Muscle layer of colon (tissue), 2 donors: Measurements from ENCODE around the gene GPC5.
"Not testable (repeated sequence)": the region's sequence is repeated elsewhere in the genome, so short reads cannot be mapped to it uniquely, and the experiment has no call there.

Experiments
- H3K27ac ChIP-seq: one replicate; pipeline ENCODE4 v1.7.0; 2013; ENCODE audit warnings: low read depth, mild to moderate bottlenecking, low read length, moderate library complexity
- H3K27me3 ChIP-seq, 2 donors: one replicate each; pipeline ENCODE4 v1.7.0; 2013; ENCODE audit warnings: low read length in 2 of 2, mild to moderate bottlenecking in 2 of 2; ENCODE audit not compliant: insufficient read depth in 2 of 2, control insufficient read depth in 1 of 2
- H3K36me3 ChIP-seq: one replicate; pipeline ENCODE4 v1.7.0; 2013; ENCODE audit warnings: mild to moderate bottlenecking, low read length; ENCODE audit not compliant: insufficient read depth
- H3K4me1 ChIP-seq: one replicate; pipeline ENCODE4 v1.7.0; 2013; ENCODE audit warnings: mild to moderate bottlenecking, low read length; ENCODE audit not compliant: insufficient read depth
- H3K4me3 ChIP-seq, 2 donors: one replicate each; pipeline ENCODE4 v1.7.0; 2013; ENCODE audit warnings: low read length in 2 of 2, low read depth in 1 of 2, mild to moderate bottlenecking in 1 of 2, moderate library complexity in 1 of 2
- H3K9ac ChIP-seq: one replicate; pipeline ENCODE4 v1.7.0; 2013; ENCODE audit warnings: low read length
- H3K9me3 ChIP-seq: one replicate; pipeline ENCODE4 v1.7.0; 2013; ENCODE audit warnings: mild to moderate bottlenecking, low read length
- donor health status: abdominal sarcoma.
- donor health status: Adenocarcinoma of cecum.

GPC5 gene

DNA sequence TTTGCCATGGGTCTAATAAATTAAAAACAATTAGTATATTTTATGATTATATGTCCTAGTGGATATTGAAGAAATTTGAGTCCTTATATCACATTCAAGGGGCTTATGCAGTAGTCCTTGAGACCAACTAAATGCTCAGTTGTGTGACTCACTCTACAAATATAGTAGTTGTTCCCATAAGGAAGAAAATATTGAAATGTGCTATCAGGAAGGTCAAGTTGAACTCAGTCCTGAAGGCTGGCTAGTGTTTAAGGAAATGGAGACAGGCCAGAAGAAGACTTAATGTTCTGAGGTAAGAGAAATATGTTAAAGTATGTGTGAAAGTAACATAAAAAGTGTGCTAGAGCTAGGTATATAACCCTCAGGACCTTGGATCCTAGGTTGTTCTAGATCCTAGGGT, 1062.1 kb downstream of the GPC5 start:
- Histone ChIP-seq H3K4me3 (no peak overlapping the region), H3K27ac (no peak overlapping the region), H3K9me3 (no peaks in the 10 kb centered on the region), H3K4me1 (no peaks in the 10 kb centered on the region), H3K27me3 (no peaks in the 10 kb centered on the region), H3K36me3 (no peaks in the 10 kb centered on the region), H3K9ac (no peak overlapping the region)

DNA sequence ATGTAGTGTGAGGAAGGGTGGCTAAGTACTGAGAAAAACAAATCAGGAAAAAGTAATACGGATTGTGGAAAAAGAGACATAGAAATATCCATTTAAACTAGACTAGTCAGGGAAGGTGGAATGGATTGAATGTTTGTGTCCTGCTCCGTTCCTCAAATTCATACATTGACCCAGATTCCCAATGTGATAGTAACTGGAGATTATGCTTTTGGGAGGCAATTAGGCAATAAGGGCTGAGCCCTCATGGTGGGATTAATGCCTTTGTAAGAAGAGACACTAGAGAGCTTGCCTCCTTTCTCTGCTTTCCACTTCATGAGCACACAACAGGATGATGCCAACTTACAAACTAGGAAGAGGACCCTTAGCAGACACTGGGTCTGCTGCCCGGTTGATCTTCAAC, 1063.0 kb downstream of the GPC5 start:
- no peak overlapping the region for H3K4me3 ChIP-seq
- H3K9ac ChIP-seq, result no peak overlapping the region
- H3K27me3 ChIP-seq, result no peaks in the 10 kb centered on the region
- H3K27ac ChIP-seq, result no peak overlapping the region
- H3K9me3 ChIP-seq, result no peaks in the 10 kb centered on the region
- no peaks in the 10 kb centered on the region for H3K36me3 ChIP-seq
- no peaks in the 10 kb centered on the region for H3K4me1 ChIP-seq

DNA sequence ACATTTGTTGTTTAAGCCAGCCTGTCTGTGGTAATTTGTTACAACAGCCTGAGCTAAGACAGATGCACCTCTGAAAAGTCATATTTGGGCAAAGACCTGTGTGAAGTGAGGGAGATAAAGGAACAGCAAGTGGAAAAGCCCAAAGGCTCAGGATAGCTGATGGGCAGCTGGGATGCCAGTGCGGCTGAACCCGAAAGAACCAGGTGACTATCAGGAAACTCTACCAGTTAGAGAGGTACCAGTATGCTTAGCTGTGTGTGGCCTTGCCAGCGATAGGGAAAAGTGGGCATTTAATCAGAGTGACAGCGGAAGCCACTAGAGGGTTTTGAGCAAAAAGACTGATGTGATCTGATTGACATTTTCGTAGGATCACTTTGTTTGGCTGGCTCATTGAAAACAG, 1063.4 kb downstream of the GPC5 start:
- H3K36me3 ChIP-seq, result no peaks in the 10 kb centered on the region
- no peaks in the 10 kb centered on the region for H3K4me1 ChIP-seq
- no peaks in the 10 kb centered on the region for H3K27me3 ChIP-seq
- H3K9ac ChIP-seq, result no peak overlapping the region
- no peak overlapping the region for H3K4me3 ChIP-seq
- H3K9me3 ChIP-seq, result no peaks in the 10 kb centered on the region
- no peak overlapping the region for H3K27ac ChIP-seq

DNA sequence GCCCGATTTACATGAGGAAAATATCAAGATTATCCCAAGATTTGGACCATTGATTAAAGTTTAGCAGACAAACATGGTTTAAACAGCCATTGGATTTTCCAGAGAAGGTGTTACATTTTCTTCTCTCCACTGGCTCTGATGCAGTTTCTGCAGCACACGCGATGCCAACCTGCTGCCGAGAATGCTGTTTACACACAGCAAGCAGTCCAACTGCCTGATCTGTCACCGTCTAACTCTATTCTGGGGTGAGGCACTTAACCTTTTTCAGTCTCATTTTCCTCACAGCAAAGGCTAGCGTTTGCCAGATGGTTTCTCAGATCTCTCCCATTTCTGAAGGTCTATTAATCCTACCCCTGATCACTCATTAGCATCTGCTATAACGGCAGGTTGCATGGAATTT, 1064.7 kb downstream of the GPC5 start:
- H3K27me3 ChIP-seq, result no peaks in the 10 kb centered on the region
- H3K36me3 ChIP-seq, result no peaks in the 10 kb centered on the region
- no peak overlapping the region for H3K27ac ChIP-seq
- no peak overlapping the region for H3K9ac ChIP-seq
- H3K4me1 ChIP-seq, result no peaks in the 10 kb centered on the region
- no peaks in the 10 kb centered on the region for H3K9me3 ChIP-seq
- H3K4me3 ChIP-seq, result no peak overlapping the region

DNA sequence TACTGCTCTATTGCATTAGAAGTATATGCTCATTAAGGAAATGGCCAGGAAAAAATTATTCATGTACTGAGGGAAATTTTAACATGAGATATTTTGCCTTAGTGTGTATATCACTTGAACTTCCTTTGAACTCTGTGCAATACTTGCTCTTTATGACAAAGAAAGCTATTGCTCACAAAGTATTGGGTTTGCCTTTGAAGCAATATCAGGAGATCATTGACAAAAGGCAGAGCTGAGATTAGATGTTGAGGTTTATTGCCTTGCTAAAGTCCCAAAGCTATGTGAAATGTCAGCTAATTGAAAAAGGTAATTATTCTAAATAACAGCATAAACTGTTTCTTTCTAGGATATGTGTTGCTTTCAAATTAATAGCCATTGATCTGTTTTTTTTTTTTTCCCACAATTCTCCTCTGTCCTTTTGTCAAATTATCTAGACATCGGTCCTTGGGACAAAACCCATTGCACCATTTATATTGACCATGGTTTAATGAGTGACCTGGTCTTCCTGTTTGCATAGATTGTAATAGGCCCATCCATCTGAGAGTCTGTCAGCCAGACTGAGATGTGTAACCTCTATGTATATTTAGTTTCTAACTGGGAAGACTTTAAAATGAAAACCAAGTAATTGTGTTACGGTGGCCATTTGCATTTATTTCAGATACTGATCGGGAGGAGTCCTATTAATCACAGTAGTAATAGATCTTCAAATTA, 1075.5 kb downstream of the GPC5 start:
- H3K9ac ChIP-seq, result no peak overlapping the region
- no peaks in the 10 kb centered on the region for H3K27me3 ChIP-seq
- no peaks in the 10 kb centered on the region for H3K4me1 ChIP-seq
- H3K36me3 ChIP-seq, result no peaks in the 10 kb centered on the region
- no peak overlapping the region for H3K27ac ChIP-seq
- no peaks in the 10 kb centered on the region for H3K9me3 ChIP-seq
- no peak overlapping the region for H3K4me3 ChIP-seq

DNA sequence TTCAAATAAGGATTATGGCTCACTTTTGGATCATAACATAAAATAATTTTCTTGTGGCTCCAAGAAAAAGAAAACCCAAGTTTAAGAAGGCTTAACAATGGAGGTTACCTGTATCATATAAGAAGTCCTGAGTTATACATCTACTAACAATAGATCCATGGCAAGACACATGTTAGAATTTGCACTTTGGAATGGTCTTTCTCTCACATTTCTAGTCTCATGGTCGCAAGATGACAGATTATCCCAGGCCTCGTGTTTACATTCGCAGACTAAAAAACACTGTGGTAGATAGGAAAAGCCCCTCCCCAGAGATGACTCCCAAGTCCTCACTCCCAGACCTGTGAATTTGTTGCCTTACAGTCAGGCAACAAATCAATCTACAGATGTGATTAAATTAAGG, 1082.0 kb downstream of the GPC5 start:
- Histone ChIP-seq H3K36me3 (no peaks in the 10 kb centered on the region), H3K27me3 (no peaks in the 10 kb centered on the region), H3K9me3 (no peaks in the 10 kb centered on the region), H3K27ac (no peak overlapping the region), H3K4me1 (no peaks in the 10 kb centered on the region), H3K4me3 (no peak overlapping the region), H3K9ac (no peak overlapping the region)

DNA sequence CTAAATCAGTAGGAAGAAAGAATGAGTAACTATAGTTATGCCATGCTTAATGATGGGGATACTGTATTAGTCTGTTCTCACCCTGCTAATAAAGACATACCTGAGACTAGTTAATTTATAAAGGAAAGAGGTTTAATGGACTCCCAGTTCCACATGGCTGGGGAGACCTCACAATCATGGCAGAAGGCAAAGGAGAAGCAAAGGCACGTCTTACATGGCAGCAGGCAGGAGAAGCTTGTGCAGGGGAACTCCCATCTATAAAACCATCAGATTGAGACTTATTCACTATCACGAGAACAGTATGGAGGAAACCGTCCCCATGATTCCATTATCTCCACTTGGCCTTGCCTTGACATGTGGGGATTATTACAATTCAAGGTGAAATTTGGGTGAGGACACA, 1084.4 kb downstream of the GPC5 start:
- not testable (repeated sequence) for H3K27me3 ChIP-seq, H3K4me1 ChIP-seq, H3K9me3 ChIP-seq

DNA sequence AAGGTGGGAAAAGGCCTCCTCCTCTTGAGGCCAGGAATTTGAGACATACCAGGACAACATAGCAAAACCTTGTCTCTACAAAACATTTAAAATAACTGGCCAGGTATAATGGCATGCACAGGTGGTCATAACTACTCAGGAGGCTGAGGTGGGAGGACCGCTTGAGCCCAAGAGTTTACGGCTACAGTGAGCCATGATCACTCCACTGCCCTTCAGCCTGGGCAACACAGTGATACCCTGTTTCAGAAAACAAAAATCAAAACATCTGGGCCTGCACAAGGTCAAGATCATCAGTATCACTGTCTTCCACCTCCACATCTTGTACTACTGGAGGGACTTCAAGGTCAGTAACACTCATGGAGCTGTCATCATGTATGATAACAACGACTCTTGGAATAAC, 1085.5 kb downstream of the GPC5 start:
- H3K9me3 ChIP-seq, result no peaks in the 10 kb centered on the region
- no peaks in the 10 kb centered on the region for H3K27me3 ChIP-seq
- H3K4me3 ChIP-seq, result no peak overlapping the region
- H3K27ac ChIP-seq, result no peak overlapping the region
- H3K4me1 ChIP-seq, result no peaks in the 10 kb centered on the region
- H3K9ac ChIP-seq, result no peak overlapping the region
- no peaks in the 10 kb centered on the region for H3K36me3 ChIP-seq

More for the DNA sequence above, 1084.4 kb downstream of the GPC5 start:
- H3K36me3 ChIP-seq, H3K27ac ChIP-seq, H3K4me3 ChIP-seq, H3K9ac ChIP-seq: not testable (repeated sequence)

DNA sequence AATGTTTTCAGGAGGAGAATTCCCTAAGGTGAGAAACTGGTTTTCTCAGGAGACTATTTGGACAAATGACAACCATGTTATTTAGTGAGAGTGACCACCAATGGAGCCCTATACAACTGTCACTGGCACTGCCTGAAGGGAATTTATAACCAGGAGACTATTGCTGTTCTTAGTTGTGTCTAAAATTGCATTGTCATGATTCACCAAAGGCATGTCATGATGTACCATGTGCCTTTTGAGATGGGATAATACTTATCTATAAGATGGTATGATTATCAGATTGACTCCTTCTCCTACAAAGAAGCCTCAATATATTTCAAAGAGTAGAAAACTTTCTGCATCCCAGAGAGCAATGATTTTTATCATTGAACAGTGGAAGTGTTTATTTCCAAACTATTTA, 1088.8 kb downstream of the GPC5 start:
- Histone ChIP-seq H3K9ac (no peak overlapping the region), H3K9me3 (no peaks in the 10 kb centered on the region), H3K27ac (no peak overlapping the region), H3K36me3 (no peaks in the 10 kb centered on the region), H3K4me1 (no peaks in the 10 kb centered on the region), H3K27me3 (no peaks in the 10 kb centered on the region), H3K4me3 (no peak overlapping the region)

DNA sequence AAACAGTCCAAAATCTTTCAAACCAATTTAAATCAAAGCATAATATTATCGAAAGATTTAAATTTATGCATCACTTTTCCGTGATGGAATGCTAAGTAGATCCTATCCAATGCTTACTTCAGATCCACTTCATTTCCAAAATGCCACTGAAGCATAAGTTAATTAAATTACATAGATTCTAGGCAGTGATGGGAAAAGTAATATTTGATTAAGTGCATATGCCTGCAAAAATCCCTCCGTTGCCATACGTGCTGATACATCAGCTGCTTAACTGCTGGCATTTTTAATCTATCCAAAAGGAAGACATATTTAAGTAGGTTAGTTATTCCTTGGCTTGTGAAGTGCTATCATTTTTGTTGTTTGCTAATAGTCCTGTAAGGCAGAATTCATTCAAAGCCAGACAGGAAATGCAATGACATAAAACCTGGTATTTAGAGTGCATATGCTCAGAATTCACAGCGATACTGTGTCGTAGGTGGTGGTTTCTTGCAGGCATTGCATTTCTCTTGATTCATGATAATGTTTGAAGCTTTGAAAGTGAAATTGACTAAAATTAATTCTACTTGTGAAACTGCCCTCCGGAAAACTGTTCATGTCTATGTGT, 1089.9 kb downstream of the GPC5 start:
- H3K4me1 ChIP-seq, result no peaks in the 10 kb centered on the region
- no peak overlapping the region for H3K4me3 ChIP-seq
- H3K27ac ChIP-seq, result no peak overlapping the region
- no peak overlapping the region for H3K9ac ChIP-seq
- no peaks in the 10 kb centered on the region for H3K27me3 ChIP-seq
- H3K36me3 ChIP-seq, result no peaks in the 10 kb centered on the region
- no peaks in the 10 kb centered on the region for H3K9me3 ChIP-seq

DNA sequence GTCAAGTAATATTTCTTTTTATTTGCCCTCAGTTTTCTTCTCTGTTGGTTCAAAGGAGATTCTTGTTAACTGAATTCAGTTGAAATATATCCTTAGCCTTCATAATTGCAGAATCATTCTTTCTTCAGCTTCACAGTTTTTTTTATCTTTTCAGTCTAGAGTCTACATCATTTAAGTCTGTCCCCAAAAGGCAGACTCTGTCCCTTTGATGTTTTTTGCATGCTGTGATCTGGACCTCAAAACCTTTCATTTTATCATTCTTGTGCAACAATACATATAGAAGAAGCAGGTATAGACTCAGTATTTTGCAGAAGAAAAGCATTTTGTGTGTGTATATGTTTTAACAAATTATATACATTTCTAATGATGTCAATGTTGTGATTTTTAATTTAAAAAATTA, 1093.4 kb downstream of the GPC5 start:
- H3K27ac ChIP-seq, result no peak overlapping the region
- no peaks in the 10 kb centered on the region for H3K4me1 ChIP-seq
- H3K27me3 ChIP-seq, result no peaks in the 10 kb centered on the region

DNA sequence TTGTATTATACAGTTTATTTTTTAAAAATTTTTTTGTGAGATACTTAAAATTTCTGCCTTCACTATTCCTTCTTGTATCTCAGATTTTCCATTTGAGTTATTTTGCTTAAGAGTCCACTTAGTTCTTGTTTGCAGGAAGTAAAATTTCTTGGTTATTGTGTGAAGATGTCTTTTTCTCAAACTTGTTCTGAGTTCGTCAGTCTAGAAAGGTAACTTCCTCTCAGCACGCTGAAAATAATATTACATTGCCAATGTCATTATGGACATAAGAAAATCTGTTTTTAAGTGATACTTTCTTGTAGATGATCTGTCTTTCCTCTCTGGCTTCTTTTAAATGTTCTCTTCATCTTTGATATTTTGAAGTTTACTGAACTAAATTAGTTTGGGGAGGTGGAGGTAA, 1096.5 kb downstream of the GPC5 start:
- Histone ChIP-seq H3K4me3 (no peak overlapping the region), H3K9me3 (no peaks in the 10 kb centered on the region), H3K4me1 (no peaks in the 10 kb centered on the region), H3K36me3 (no peaks in the 10 kb centered on the region), H3K9ac (no peak overlapping the region), H3K27me3 (no peaks in the 10 kb centered on the region), H3K27ac (no peak overlapping the region)

More for the DNA sequence above, 1093.4 kb downstream of the GPC5 start:
- no peak overlapping the region for H3K4me3 ChIP-seq
- H3K9ac ChIP-seq, result no peak overlapping the region
- H3K9me3 ChIP-seq, result no peaks in the 10 kb centered on the region
- H3K36me3 ChIP-seq, result no peaks in the 10 kb centered on the region
